SJCRH30 (cell line): Measurements from ENCODE around the gene SGPP2. TPM values are rescaled to one million over a fixed set of nuclear protein-coding genes. Genes with fewer than 3 reads are reported as not detected.

Source experiments
- DNase-seq, 2 experiments: peaks; one replicate each; pipeline ENCODE4 v3.0.0-alpha.2; 2015 to 2020
- H3K27ac ChIP-seq: fragments of 250-450 bp; sonication (Bioruptor Pico); 2 replicates; pipeline ENCODE4 v1.5.1; 2020; ENCODE audit warnings: mild to moderate bottlenecking, moderate library complexity
- H3K27me3 ChIP-seq: fragments of 250-450 bp; sonication (Bioruptor Pico); 2 replicates; pipeline ENCODE4 v1.5.1; 2020; ENCODE audit warnings: mild to moderate bottlenecking, moderate library complexity
- H3K36me3 ChIP-seq: fragments of 250-450 bp; sonication (Bioruptor Pico); 2 replicates; pipeline ENCODE4 v1.5.1; 2020; ENCODE audit warnings: mild to moderate bottlenecking, moderate library complexity
- H3K4me1 ChIP-seq: fragments of 250-450 bp; sonication (Bioruptor Pico); 2 replicates; pipeline ENCODE4 v1.5.1; 2020; ENCODE audit warnings: mild to moderate bottlenecking, moderate library complexity
- H3K4me3 ChIP-seq: fragments of 250-450 bp; sonication (Bioruptor Pico); 2 replicates; pipeline ENCODE4 v1.5.1; 2020; ENCODE audit warnings: mild to moderate bottlenecking, moderate library complexity
- H3K9me3 ChIP-seq: fragments of 250-450 bp; sonication (Bioruptor Pico); replicated peaks from 2 replicates; pipeline ENCODE4 v1.5.1; 2020; ENCODE audit warnings: mild to moderate bottlenecking, moderate library complexity
- total RNA-seq: library from RNA; depleted of rRNA; stranded (reverse); fragments of >200 nt; shearing (Covaris generic); gene quantifications from 2 replicates; pipeline ENCODE4 v1.2.3, GENCODE V29; 2014

SGPP2 gene
- total RNA-seq, 1 experiment from 2014 or later, result not detected

DNA sequence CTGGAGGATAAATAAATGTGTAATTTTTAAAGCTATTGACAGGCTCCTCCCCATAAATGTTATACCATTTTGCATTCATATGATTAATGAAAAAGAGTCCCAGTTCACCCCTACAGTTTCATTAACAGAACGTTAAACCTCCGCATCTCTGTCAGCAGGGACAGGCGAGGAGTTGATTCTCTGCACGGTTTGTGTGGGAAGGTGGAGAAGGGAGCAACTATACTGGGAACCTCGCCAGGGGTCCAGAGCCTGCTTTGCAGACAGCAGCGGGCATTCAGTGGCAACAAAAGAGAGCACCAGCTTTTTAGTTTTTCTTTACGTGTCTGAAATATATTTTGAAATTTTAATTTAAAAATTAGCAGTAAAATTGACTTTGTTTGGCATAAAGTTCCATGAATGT lies 130.2 kb downstream of the SGPP2 start:
- no peaks in the 10 kb centered on the region for H3K4me1 ChIP-seq
- H3K27ac ChIP-seq, result no peak overlapping the region
- 0 out of 2 replicates have a peak, but pooled peaks cover under 1% of the 10 kb centered on the region for H3K36me3 ChIP-seq
- 0 out of 2 replicates have a peak, but pooled peaks cover 2% of the 10 kb centered on the region for H3K27me3 ChIP-seq
- no peak overlapping the region for H3K4me3 ChIP-seq
- DNase-seq, result no peak
- no peaks in the 10 kb centered on the region for H3K9me3 ChIP-seq

DNA sequence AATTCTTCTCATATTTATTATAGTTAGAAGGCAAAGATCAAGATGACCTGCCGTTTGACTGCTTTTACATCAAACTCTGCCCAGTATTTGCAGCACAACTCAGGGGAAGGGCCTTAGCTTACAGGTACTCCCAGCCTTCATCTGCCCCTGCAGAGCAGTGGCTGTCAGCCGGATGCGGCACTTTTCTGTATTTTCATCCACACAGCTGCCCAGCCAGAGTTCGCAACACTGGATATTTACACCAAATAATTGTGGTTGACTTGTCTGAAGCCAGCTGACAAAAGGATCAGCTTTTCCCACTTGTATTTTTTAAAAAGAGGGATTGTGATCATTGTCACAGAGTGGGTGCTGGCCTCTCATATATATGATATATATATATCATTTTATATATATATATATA lies 136.8 kb downstream of the SGPP2 start:
- no peaks in the 10 kb centered on the region for H3K9me3 ChIP-seq
- H3K27me3 ChIP-seq, result no peaks in the 10 kb centered on the region
- peaks cover 10% of the 10 kb centered on the region for H3K4me1 ChIP-seq
- H3K36me3 ChIP-seq, result 0 out of 2 replicates have a peak, but pooled peaks cover 5% of the 10 kb centered on the region
- H3K4me3 ChIP-seq, result no peak overlapping the region
- DNase-seq, result peak; percentile 67 to 80
- H3K27ac ChIP-seq, result peak overlapping the region; percentile 45

DNA sequence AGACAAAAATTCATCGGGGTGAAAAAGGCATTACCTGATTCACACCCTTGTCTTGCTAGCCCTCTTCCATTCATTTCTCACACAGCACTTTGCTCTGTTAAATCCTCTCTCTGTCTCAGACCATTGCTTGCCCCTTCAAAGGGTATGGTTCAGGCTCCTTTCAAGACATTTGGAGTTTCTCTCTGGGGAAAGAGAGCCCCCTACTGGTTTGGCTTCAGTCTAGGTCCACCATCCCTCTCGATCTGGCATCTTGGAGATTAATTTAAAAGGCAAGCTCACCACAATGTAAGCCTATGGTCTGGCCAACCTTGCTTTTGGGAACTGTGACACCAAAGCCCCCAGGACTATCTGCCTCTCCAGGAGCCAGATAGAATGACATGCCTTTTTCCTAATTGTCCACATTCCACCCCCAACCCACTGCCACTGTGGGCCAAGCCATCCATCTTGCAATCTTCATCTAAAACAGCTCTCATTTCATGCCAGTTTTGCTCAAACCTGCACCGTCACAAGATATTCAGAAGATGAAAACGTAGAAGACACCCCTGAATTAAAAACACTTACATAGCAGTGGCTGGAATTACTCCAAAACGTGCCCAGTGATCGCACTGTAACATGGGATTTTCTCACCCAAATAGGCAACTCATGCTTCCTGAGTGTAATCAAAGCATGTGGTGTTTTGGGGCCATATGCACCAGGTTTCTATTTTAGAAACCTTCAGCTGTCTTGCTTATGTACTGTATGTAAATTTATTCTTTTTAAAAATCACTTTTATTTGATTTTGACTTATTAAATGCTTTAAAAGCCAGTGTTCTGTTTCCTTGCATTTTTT lies 137.7 kb downstream of the SGPP2 start:
- Histone ChIP-seq H3K9me3 (no peaks in the 10 kb centered on the region), H3K36me3 (peaks cover 6% of the 10 kb centered on the region), H3K27me3 (no peaks in the 10 kb centered on the region), H3K27ac (peak overlapping the region; percentile 45), H3K4me1 (peaks cover 10% of the 10 kb centered on the region), H3K4me3 (no peak overlapping the region)
- DNase-seq, result peak; percentile 75 to 95

DNA sequence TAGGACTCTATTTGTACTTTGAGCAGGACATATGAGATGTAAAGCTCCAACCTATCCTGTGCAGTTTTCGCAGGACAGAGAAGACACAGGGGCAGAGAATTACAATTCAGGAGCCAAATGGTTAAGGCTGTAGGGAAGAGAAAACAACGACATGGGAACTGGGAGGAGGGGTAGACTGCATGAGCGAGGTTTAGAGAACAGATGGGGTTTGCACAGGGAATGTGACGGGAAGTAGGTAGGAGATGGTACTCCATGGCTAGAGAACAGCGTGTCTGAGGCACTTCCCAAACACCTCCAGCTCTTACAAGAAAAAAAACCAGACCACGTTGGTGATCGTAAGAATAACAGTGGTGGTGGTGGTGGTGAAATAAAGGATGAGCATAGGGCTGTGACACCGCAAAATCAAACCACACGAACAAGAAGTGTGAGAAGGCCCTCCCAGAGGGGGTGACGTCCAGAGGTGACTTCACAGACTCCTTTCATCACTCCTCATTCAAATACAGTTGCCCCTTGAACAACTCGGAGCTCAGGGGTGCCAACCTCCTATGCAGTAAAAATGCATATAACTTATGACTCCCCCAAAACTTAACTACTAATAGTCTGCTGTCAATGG lies 138.9 kb downstream of the SGPP2 start:
- Histone ChIP-seq H3K27me3 (no peaks in the 10 kb centered on the region), H3K27ac (no peak overlapping the region), H3K4me3 (no peak overlapping the region), H3K9me3 (no peaks in the 10 kb centered on the region), H3K4me1 (peaks cover 10% of the 10 kb centered on the region), H3K36me3 (peaks cover 16% of the 10 kb centered on the region)
- no peak for DNase-seq

DNA sequence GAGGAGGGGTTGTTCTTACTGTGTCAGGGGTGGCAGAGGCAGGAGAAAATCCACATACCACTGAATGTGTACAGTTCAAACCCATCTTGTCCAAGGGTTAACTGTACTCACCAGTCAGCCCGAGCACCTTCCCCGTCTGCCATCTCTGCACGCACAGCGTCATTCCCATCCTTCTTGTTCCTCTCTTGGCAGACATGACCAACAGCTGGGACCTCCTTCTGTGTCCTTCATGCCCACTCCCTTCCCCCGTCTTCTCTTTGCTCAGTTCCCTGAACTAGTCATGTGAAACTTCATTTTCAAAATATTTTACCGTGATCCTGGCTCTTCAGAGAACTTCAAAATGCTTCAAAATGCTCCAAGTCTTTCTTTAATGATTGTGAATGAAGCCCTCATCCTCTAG lies 139.6 kb downstream of the SGPP2 start:
- no peak for DNase-seq
- Histone ChIP-seq H3K4me1 (peaks cover 10% of the 10 kb centered on the region), H3K27ac (no peak overlapping the region), H3K9me3 (no peaks in the 10 kb centered on the region), H3K27me3 (no peaks in the 10 kb centered on the region), H3K36me3 (peaks cover 18% of the 10 kb centered on the region), H3K4me3 (no peak overlapping the region)

DNA sequence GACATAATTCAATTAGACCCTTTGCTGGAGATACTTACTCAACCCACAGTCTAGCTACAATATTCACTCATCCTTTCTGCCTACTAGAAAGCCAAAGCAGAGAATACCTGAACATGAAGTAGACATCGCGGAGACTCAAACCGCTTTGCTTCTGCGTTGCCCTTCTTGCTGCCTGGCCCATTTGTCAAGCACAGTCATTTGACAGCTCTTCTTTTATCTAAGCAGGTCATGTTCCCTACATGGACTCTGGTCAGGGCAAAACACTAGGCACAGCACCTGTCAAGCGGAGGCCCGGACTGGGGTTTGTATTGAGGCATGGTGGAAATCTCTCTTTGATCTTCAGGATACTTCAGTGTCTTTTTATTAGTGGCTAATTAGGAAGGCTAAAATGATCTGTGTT lies 141.9 kb downstream of the SGPP2 start:
- no peak for DNase-seq
- Histone ChIP-seq H3K36me3 (peaks cover 25% of the 10 kb centered on the region), H3K4me3 (no peak overlapping the region), H3K27me3 (no peaks in the 10 kb centered on the region), H3K4me1 (peaks cover 6% of the 10 kb centered on the region), H3K9me3 (no peaks in the 10 kb centered on the region), H3K27ac (no peak overlapping the region)

DNA sequence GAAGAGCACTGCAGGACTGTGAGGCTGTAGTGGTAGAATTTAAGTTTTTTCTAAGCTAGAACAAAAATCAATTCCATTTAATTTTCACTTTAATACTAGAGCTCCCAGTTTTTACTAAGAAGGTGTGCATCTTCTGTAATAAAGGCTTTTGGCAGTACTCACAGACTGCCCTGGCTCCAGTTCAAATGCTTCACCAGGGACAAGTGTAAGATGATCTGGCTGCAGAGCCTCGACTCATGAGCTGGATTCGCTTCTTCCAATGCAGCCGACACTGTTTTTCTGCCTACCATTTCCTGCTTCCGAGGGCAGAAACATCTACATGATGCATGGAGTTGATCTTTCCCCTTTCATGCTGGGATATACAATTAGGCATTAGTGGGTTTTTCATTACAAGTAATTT lies 144.5 kb downstream of the SGPP2 start:
- Histone ChIP-seq H3K36me3 (peaks cover 31% of the 10 kb centered on the region), H3K27ac (no peak overlapping the region)
- peak in 1 of 2 experiments; percentile 64 for DNase-seq

DNA sequence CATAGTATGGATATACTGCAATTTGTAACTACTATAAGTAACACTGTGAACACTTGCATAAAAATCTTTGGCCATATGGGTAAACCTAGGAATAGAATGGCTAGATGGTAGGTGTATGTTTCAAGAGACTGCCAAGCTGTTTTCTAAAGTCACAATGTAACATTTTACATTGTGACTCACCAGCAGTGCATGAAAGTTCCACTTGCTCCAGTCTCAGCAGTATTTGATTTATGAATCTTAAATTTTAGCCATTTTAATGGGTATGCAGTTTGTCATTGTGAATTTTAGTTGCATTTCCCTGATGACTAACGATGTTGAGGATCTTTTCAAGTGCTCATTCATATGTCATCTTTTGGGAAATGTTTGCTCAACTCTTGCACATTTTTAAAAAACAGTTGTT lies 145.5 kb downstream of the SGPP2 start:
- Histone ChIP-seq H3K4me1 (no peaks in the 10 kb centered on the region; the same call in 1 of the 2 replicates), H3K4me3 (no peak overlapping the region), H3K36me3 (peaks cover 29% of the 10 kb centered on the region), H3K27me3 (no peaks in the 10 kb centered on the region), H3K27ac (no peak overlapping the region), H3K9me3 (no peaks in the 10 kb centered on the region)
- no peak for DNase-seq

More for the DNA sequence above, 144.5 kb downstream of the SGPP2 start:
- H3K4me3 ChIP-seq, result no peak overlapping the region
- H3K27me3 ChIP-seq, result no peaks in the 10 kb centered on the region
- H3K4me1 ChIP-seq, result no peaks in the 10 kb centered on the region; the same call in 1 of the 2 replicates
- no peaks in the 10 kb centered on the region for H3K9me3 ChIP-seq

DNA sequence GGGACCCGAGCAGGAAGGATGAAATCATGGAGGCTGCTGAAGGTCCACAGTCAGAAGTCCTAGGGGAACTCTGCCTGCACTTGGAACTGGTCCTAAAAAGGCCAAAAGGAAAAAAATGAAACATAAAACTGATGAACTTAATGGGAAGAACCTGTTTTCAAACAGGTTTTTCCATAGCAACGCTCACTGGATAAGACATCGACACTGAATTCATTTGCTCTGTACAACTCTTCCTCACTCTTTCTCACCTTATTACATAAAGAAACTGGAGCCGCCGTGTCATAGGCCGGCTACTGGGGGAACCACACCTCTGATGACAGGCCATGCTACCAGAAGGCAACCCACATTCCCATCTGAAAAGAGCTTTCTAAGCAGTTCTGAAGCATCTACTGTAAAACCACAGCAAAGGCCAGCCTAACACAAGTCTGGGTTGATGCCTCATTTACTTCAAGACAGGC lies 147.9 kb downstream of the SGPP2 start:
- no peaks in the 10 kb centered on the region for H3K27me3 ChIP-seq
- no peaks in the 10 kb centered on the region; the same call in 1 of the 2 replicates for H3K4me1 ChIP-seq
- H3K9me3 ChIP-seq, result no peaks in the 10 kb centered on the region
- H3K4me3 ChIP-seq, result no peak overlapping the region
- H3K36me3 ChIP-seq, result peaks cover 25% of the 10 kb centered on the region
- H3K27ac ChIP-seq, result no peak overlapping the region
- DNase-seq, result no peak

DNA sequence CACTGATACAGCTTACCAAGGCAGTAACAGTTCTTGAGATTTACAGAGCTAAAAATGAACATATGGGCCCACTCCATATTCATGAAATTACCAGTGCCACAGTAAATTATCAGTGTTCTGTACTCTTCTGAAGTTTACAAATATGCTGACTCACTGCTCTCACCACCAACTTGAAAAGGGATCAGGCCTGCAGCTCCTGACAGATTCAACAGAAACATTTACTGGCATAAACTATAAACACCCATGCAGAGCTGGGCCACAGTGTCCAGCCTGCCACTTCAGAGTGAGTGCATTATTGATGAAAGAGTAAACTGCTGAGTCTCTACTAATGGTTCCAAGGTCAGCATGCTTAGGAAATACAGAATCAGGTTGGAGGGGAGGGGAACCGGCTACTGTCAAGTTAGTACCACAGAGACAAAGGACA lies 148.4 kb downstream of the SGPP2 start:
- Histone ChIP-seq H3K4me1 (no peaks in the 10 kb centered on the region; the same call in 1 of the 2 replicates), H3K4me3 (no peak overlapping the region), H3K27me3 (no peaks in the 10 kb centered on the region), H3K27ac (no peak overlapping the region), H3K36me3 (peaks cover 21% of the 10 kb centered on the region), H3K9me3 (no peaks in the 10 kb centered on the region)
- no peak for DNase-seq

DNA sequence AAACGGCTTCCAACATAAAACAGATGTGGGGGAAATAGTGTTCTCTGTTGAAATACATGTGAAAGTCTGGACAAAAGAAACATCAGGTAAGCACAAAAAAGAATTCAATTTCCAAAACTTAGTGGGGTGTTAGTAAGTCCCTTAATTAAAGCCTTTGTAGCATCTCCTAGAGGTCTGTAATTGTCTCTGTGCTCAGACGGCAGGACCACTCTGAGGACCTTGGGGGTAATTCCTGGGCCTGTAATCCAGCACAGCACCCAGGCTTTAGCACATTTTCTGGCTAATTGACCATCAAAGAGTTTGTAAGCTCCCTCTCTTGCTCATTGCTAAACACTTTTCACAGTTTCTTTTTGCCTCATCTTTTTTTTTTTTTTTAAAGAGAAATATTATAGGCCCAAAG lies 151.3 kb downstream of the SGPP2 start:
- Histone ChIP-seq H3K4me1 (no peaks in the 10 kb centered on the region), H3K9me3 (no peaks in the 10 kb centered on the region), H3K27me3 (no peaks in the 10 kb centered on the region), H3K36me3 (peaks cover 12% of the 10 kb centered on the region), H3K4me3 (no peak overlapping the region), H3K27ac (no peak overlapping the region)
- no peak for DNase-seq

DNA sequence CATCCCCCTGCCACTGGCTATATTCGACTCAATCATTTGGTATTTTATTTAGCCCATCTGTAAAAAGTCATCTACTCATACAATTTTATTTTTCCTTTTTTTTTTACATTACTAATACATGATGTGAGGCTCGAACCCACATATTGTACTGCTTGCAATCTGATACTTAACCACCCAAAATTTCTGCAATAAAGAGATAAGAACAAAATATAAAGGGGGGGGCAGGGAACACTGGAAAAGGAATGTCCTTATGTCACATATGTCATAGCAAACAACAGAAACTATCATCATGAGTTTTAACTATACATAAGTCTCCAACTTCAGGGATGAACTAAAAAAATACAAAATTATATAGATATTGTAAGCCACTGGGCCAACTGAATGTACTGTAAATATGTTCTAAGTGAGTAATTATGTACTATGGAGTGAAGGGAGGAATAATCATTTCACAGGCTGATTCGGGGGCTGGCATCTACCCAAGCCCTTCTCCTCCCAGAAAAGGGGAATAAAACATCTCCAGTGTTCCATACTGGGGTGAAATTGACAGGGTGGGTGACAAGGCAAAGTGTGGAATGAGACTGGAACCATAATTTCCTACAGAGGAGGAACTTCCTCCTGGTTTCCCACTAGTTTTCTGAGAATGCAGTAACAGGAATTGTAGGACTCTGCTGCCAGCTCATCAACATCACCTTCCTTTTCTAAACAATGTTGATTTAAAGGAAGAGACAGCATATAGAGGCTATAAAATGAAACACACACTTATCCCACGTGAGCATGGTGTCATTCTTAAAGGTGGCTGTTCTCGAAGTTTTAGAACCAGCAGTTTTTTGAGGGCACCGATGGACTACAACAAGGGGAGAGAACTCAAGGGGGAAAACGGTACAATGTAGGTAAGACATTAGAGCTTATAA lies 152.1 kb downstream of the SGPP2 start:
- H3K36me3 ChIP-seq, result peaks cover 5% of the 10 kb centered on the region
- no peaks in the 10 kb centered on the region for H3K4me1 ChIP-seq
- no peak overlapping the region for H3K4me3 ChIP-seq
- H3K27ac ChIP-seq, result no peak overlapping the region
- no peak for DNase-seq
- H3K27me3 ChIP-seq, result no peaks in the 10 kb centered on the region
- no peaks in the 10 kb centered on the region for H3K9me3 ChIP-seq

DNA sequence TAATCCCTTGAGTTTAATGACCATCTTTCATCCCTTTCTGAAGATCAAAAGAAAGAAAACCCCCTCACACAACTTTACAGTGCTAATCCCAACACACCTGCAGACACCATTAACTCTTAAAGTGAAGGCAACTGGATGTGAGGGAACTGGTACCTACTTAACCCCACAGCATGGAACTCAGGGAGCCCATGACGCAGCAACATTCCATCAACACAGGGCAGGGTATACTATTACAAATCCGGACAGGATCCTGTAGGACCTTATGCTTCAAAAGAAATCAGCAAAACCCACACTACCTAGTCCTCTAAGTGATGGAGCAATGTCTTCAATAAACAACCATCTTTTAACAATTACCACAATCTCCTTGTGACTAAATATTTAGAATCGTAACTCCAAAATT lies 153.0 kb downstream of the SGPP2 start:
- no peak for DNase-seq
- Histone ChIP-seq H3K9me3 (no peaks in the 10 kb centered on the region), H3K4me1 (no peaks in the 10 kb centered on the region), H3K4me3 (no peak overlapping the region), H3K27ac (no peak overlapping the region), H3K27me3 (no peaks in the 10 kb centered on the region), H3K36me3 (peaks cover 7% of the 10 kb centered on the region; the same call in 1 of the 2 replicates)

DNA sequence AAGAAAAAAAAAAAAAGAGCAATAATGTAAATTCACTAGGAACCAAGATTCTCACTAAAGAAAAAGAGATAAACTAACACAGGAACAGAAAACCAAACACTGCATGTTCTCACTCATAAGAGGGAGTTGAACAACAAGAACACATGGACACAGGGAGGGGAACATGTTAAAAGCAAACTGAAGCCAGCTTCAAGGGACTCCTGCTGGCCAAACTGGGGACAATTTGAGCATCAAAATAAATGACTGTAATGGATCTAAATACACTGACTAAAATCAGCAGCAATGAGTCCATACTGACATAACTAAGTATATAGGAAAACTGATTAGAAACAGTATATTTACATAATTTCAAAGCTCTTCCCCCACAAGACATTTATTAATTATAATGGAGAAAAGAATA lies 158.6 kb downstream of the SGPP2 start:
- peaks cover 24% of the 10 kb centered on the region for H3K36me3 ChIP-seq
- no peak overlapping the region for H3K27ac ChIP-seq
- H3K27me3 ChIP-seq, result no peaks in the 10 kb centered on the region
- H3K4me3 ChIP-seq, result no peak overlapping the region
- no peaks in the 10 kb centered on the region for H3K4me1 ChIP-seq
- DNase-seq, result peak in 1 of 2 experiments; percentile 32
- H3K9me3 ChIP-seq, result peaks cover 23% of the 10 kb centered on the region
